PC-3 (cell line): ENCODE results near the gene GRIN2A.

Experiments
- CTCF ChIP-seq: fragments of 300-600 bp; sonication (generic); conservative IDR thresholded peaks from 2 replicates; pipeline ENCODE4 v1.5.1; 2017; ENCODE audit warnings: antibody characterized with exemption, low read depth, mild to moderate bottlenecking, low read length
- EZH2 ChIP-seq: fragments of 300-600 bp; sonication (generic); IDR thresholded peaks from one replicate; pipeline ENCODE4 v1.6.1; 2017; ENCODE audit warnings: antibody characterized with exemption, mild to moderate bottlenecking, low read length; ENCODE audit not compliant: unreplicated experiment
- EZH2phosphoT487 ChIP-seq: fragments of 300-600 bp; sonication (generic); IDR thresholded peaks from 2 replicates; pipeline ENCODE4 v1.6.1; 2018; ENCODE audit warnings: mild to moderate bottlenecking, antibody characterized with exemption, low read length, borderline replicate concordance

- TF ChIP-seq CTCF (no peak), EZH2 (no peak), EZH2phosphoT487 (no peak)
These were observed 210.3 kb downstream of the GRIN2A start for GRCh38 chr16:9971907-9972306.
